BE2C (cell line): Measurements from ENCODE around the gene PACRG.

Experiments used
- DNase-seq: peaks from one replicate; pipeline ENCODE4 v3.0.0-alpha.2; 2020
- H3K27me3 ChIP-seq: fragments of 250-450 bp; sonication (Bioruptor Pico); 2 replicates; pipeline ENCODE4 v1.5.1; 2020; ENCODE audit warnings: mild to moderate bottlenecking
- H3K36me3 ChIP-seq: fragments of 250-450 bp; sonication (Bioruptor Pico); 2 replicates; pipeline ENCODE4 v1.5.1; 2020; ENCODE audit warnings: mild to moderate bottlenecking
- H3K4me1 ChIP-seq: fragments of 250-450 bp; sonication (Bioruptor Pico); 2 replicates; pipeline ENCODE4 v1.5.1; 2020
- H3K4me3 ChIP-seq: 2 replicates; pipeline ENCODE4 v1.5.1; 2011; ENCODE audit warnings: low read depth, low read length
- H3K9me3 ChIP-seq: fragments of 250-450 bp; sonication (Bioruptor Pico); 2 replicates; pipeline ENCODE4 v1.5.1; 2020
- TF ChIP-seq, protein P1 (sequence below): IDR thresholded peaks from 2 replicates; pipeline ENCODE4 v1.5.1; 2012; ENCODE audit warnings: mild to moderate bottlenecking, low read depth, low read length

Gene PACRG

DNA sequence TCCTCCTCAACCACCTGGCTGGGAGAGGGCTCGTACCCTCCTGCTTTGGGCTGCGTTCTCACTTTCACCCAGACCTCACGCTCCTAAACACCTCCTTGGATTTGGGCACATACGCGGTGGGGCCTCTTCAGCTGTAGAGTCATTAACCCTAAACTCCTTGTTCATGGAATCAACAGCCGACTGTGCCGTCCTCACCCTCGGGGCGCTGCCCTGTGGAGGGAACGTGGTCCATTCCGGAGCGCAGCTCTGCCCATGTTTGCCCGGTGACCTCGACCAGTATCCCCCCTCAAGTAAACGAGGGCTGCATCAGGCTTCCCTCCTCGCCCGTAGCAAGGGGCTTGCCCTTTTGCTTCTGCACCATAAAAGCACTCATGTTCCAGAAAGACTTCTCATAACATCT, 512.8 kb downstream of the PACRG start:
- no peaks in the 10 kb centered on the region for H3K9me3 ChIP-seq
- no peak overlapping the region for H3K4me3 ChIP-seq
- H3K27me3 ChIP-seq = no peaks in the 10 kb centered on the region
- no peak for DNase-seq
- no peaks in the 10 kb centered on the region for H3K36me3 ChIP-seq
- TF ChIP-seq, protein P1, sequence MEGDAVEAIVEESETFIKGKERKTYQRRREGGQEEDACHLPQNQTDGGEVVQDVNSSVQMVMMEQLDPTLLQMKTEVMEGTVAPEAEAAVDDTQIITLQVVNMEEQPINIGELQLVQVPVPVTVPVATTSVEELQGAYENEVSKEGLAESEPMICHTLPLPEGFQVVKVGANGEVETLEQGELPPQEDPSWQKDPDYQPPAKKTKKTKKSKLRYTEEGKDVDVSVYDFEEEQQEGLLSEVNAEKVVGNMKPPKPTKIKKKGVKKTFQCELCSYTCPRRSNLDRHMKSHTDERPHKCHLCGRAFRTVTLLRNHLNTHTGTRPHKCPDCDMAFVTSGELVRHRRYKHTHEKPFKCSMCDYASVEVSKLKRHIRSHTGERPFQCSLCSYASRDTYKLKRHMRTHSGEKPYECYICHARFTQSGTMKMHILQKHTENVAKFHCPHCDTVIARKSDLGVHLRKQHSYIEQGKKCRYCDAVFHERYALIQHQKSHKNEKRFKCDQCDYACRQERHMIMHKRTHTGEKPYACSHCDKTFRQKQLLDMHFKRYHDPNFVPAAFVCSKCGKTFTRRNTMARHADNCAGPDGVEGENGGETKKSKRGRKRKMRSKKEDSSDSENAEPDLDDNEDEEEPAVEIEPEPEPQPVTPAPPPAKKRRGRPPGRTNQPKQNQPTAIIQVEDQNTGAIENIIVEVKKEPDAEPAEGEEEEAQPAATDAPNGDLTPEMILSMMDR = no peak
- no peaks in the 10 kb centered on the region for H3K4me1 ChIP-seq

DNA sequence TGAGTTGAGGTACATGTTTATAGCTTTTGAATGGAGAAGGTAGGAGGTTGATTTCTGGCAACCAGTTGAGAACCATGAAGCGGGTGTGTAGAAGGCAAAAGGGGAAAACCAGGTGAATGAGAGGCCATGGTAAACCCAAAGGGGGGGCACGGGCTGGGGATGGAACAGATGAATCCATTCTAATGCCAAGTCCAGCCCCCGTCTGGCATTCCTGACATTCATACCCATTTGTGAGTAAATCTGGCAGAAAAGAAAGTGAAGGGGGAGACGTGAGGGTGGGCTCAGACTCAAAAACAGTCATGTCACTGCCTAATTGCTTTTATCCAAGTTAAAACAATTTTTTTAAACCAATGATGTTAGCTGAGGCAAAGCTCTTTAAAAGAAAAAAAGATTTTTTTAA, 513.9 kb downstream of the PACRG start:
- H3K4me1 ChIP-seq = no peaks in the 10 kb centered on the region
- DNase-seq = no peak
- H3K9me3 ChIP-seq = no peaks in the 10 kb centered on the region
- no peaks in the 10 kb centered on the region for H3K27me3 ChIP-seq
- no peak overlapping the region for H3K4me3 ChIP-seq
- no peaks in the 10 kb centered on the region for H3K36me3 ChIP-seq
- TF ChIP-seq, protein P1 = no peak

DNA sequence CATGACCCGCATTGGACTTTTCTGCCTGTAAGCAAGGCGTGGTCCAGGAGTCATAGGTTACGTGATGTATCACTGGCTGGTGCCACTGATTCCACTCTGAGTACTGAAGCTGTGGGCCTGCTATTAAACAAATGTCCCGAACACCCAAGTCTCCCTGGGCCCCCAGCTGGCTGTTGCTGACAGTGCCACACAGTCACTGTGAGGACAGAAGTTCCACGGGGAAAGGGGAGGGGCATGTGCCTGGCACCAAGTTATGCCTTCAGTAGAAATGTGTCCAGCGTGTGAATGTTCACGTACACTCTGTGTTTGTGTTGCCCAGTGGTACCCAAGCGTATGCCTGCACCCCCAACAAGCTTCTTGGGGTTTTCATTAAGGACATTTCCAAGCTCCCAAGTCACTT, 515.3 kb downstream of the PACRG start:
- Histone ChIP-seq H3K4me1 (no peaks in the 10 kb centered on the region), H3K4me3 (no peak overlapping the region), H3K9me3 (no peaks in the 10 kb centered on the region), H3K36me3 (no peaks in the 10 kb centered on the region), H3K27me3 (no peaks in the 10 kb centered on the region)
- DNase-seq = no peak
- TF ChIP-seq, protein P1 = no peak

DNA sequence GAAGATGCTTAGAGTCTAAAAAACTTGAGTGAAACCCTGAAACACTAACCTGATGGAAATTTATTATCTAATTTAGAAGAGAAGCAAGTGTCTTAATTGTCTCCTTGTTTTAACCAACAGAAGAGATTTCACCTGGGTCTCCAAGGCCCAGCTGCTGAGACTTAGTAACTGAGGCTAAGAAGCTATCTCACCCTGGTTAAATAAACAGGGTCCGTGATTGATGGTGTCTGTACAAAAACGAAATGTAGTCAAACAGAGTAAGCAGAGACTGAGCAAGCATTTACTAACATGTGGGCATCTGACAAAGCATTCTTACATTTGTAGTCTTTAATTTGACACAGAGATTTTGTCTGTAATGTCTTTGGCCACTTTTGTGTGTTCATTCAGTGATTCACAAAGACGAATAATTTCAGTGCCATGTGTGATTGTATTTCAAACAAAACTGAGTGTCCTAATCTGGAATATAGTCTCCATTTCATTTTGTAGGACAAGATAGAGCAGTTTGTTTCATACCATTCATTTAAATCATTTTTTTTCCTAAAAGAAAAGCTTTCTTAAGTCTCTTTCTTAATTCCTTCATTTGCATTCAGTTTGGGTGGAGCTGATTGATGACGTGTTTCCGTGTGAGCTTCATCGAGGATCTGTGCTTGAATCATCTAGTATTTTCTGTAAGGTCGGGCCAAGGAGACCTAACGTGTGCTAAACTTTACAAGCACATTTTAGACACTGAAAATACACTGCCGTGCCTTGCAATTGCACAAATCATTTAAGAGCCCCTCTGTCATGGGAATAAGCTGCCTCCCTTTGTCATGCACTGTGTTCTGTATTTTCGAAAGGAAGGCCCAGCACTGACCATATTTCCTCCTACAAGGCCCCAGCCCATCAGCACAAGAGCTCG, 516.2 kb downstream of the PACRG start:
- Histone ChIP-seq H3K27me3 (no peaks in the 10 kb centered on the region), H3K4me3 (no peak overlapping the region), H3K9me3 (no peaks in the 10 kb centered on the region), H3K4me1 (no peaks in the 10 kb centered on the region), H3K36me3 (no peaks in the 10 kb centered on the region)
- TF ChIP-seq, protein P1 = no peak
- no peak for DNase-seq

DNA sequence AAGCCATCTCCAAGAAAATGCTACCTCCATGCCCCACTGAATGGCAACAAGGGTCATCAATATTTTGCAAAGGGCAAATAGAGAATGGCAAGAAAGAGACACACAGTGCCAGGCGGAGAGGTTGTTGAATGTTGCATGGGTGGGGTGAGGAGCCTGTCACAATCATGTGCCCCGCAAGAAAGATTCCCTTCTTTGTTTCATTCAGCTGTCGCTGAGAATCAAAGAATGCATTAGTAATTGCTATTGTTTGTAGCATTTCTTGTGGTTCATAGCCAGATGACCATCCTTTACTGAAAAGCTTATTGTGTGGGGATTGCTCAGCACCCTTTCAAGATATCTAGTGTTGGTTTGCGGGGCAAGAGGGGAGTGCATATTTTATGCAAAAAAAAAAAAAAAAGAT, 520.3 kb downstream of the PACRG start:
- H3K9me3 ChIP-seq = no peaks in the 10 kb centered on the region
- TF ChIP-seq, protein P1 = no peak
- H3K4me1 ChIP-seq = no peaks in the 10 kb centered on the region
- no peak for DNase-seq
- no peak overlapping the region for H3K4me3 ChIP-seq
- no peaks in the 10 kb centered on the region for H3K36me3 ChIP-seq
- no peaks in the 10 kb centered on the region for H3K27me3 ChIP-seq

DNA sequence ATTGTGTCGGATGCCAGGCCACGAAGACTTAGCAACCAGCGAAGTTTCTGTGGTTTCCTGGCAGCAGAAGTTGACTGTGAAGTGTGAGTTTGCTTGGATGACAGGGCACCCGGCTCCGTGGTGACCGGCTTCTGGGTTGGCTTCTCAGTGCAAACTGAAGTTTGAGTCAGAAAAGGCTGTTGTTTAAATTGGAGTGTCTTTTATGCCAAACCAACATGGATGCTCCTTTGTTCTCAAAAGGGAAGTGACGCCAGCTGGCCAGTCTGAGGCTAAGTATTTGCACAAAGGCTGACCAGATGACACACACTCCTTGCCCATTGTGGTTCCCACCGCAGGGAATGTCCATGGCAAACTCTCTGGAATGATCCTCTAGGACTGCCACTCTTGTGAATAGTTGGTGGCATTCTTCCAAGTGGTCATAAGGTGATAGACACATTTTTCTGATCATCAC, 521.9 kb downstream of the PACRG start:
- H3K9me3 ChIP-seq = no peaks in the 10 kb centered on the region
- no peak for DNase-seq
- H3K4me1 ChIP-seq = no peaks in the 10 kb centered on the region
- H3K36me3 ChIP-seq = no peaks in the 10 kb centered on the region
- H3K27me3 ChIP-seq = no peaks in the 10 kb centered on the region
- H3K4me3 ChIP-seq = no peak overlapping the region
- TF ChIP-seq, protein P1 = no peak
